ENCODE measurements around the gene IL18.

- TF ChIP-seq, protein P1, sequence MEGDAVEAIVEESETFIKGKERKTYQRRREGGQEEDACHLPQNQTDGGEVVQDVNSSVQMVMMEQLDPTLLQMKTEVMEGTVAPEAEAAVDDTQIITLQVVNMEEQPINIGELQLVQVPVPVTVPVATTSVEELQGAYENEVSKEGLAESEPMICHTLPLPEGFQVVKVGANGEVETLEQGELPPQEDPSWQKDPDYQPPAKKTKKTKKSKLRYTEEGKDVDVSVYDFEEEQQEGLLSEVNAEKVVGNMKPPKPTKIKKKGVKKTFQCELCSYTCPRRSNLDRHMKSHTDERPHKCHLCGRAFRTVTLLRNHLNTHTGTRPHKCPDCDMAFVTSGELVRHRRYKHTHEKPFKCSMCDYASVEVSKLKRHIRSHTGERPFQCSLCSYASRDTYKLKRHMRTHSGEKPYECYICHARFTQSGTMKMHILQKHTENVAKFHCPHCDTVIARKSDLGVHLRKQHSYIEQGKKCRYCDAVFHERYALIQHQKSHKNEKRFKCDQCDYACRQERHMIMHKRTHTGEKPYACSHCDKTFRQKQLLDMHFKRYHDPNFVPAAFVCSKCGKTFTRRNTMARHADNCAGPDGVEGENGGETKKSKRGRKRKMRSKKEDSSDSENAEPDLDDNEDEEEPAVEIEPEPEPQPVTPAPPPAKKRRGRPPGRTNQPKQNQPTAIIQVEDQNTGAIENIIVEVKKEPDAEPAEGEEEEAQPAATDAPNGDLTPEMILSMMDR (optimal IDR thresholded peaks at IDR 0.05 in 1 of 3, IDR thresholded peaks at IDR 0.05 in 1 of 3, conservative IDR thresholded peaks at IDR 0.05 in 1 of 3; ENCODE audit: extremely low read depth in 1 of 3, insufficient read depth in 2 of 3, low read length in 3 of 3): no peak
- no peak for TF ChIP-seq EZH2 (IDR thresholded peaks at IDR 0.05; ENCODE audit: low read length)
Observed at GRCh38 chr11:112114460-112114859, 49.4 kb downstream of the IL18 start.
